Panc1 (cell line): Measurements from ENCODE around the gene ALDH4A1. TPM values are rescaled to one million over a fixed set of nuclear protein-coding genes. Genes with fewer than 3 reads are reported as not detected.
A peak's percentile ranks its signal among the peaks of the same experiment; 100 is the strongest.

ENCODE experiments used
- ATAC-seq: fragments of 200-7000 bp; cut with Tn5 transposase; 2 replicates; pipeline ENCODE4 v1.9.1; 2020; ENCODE audit warnings: mild to moderate bottlenecking, moderate library complexity
- BruUV-seq: library from RNA; stranded (reverse); fragments of 400-500 nt; replicated peaks from 2 replicates; lab custom pipeline; 2021; lab: Mats Ljungman, UMichigan
- CTCF ChIA-PET: fragments of 300-600 bp; sonication (Branson Sonifier 250); formaldehyde crosslinking; loops from one replicate; lab custom pipeline; 2022; ENCODE audit warnings: antibody characterized with exemption; lab: Charles Lee
- POLR2A ChIA-PET: fragments of 300-600 bp; sonication (Branson Sonifier 250); formaldehyde crosslinking; loops from one replicate; lab custom pipeline; 2022; ENCODE audit warnings: antibody characterized with exemption; lab: Charles Lee
- DNase-seq: peaks from one replicate; pipeline ENCODE4 v3.0.0-alpha.2; 2010; ENCODE audit warnings: low read depth, low spot score
- H3K27ac ChIP-seq: 2 replicates; pipeline ENCODE4 v1.5.1; 2011; ENCODE audit warnings: mild to moderate bottlenecking, low read length, inconsistent platforms
- H3K27me3 ChIP-seq: fragments of 200-500 bp; sonication (Bioruptor generic); 2 replicates; pipeline ENCODE4 v1.6.0; 2014; ENCODE audit warnings: low read length, inconsistent platforms; ENCODE audit not compliant: control insufficient read depth, insufficient read depth
- H3K36me3 ChIP-seq: fragments of 200-500 bp; sonication (Bioruptor generic); 2 replicates; pipeline ENCODE4 v1.5.1; 2014; ENCODE audit warnings: inconsistent platforms, mild to moderate bottlenecking, low read length, moderate library complexity; ENCODE audit not compliant: control insufficient read depth, insufficient read depth
- H3K4me1 ChIP-seq: 2 replicates; pipeline ENCODE4 v1.5.1; 2011; ENCODE audit warnings: inconsistent platforms, mild to moderate bottlenecking, low read length, moderate library complexity; ENCODE audit not compliant: control insufficient read depth, insufficient read depth
- H3K4me3 ChIP-seq, 2 experiments: 2 replicates each; pipeline ENCODE4 v1.5.1; 2011 to 2012; ENCODE audit warnings: low read depth in 2 of 2, low read length in 2 of 2, mild to moderate bottlenecking in 2 of 2, inconsistent platforms in 1 of 2, moderate library complexity in 1 of 2
- H3K9me3 ChIP-seq: fragments of 200-500 bp; sonication (Bioruptor generic); 2 replicates; pipeline ENCODE4 v1.5.1; 2014; ENCODE audit warnings: low read depth, mild to moderate bottlenecking, inconsistent platforms, low read length, moderate library complexity; ENCODE audit not compliant: control insufficient read depth, insufficient read depth
- CTCF ChIP-seq: fragments of 450-650 bp; IDR thresholded peaks from 2 replicates; pipeline ENCODE4 v1.5.1; 2017; ENCODE audit warnings: mild to moderate bottlenecking
- POLR2AphosphoS5 ChIP-seq: IDR thresholded peaks from 2 replicates; pipeline ENCODE4 v1.6.1; 2012; ENCODE audit warnings: mild to moderate bottlenecking, low read depth, low read length, moderate library complexity
- REST ChIP-seq, 2 experiments: IDR thresholded peaks; 2 replicates each; pipeline ENCODE4 v1.6.1; 2011 to 2012; ENCODE audit warnings: low read depth in 2 of 2, control low read depth in 1 of 2, low read length in 1 of 2, mild to moderate bottlenecking in 1 of 2, moderate library complexity in 1 of 2; ENCODE audit not compliant: insufficient read depth in 1 of 2
- SIN3A ChIP-seq: IDR thresholded peaks from 2 replicates; pipeline ENCODE4 v1.6.1; 2012; ENCODE audit warnings: low read depth, mild to moderate bottlenecking, low read length, moderate library complexity, borderline replicate concordance; ENCODE audit not compliant: insufficient read depth
- TCF7L2 ChIP-seq: IDR thresholded peaks from 2 replicates; pipeline ENCODE4 v1.6.1; 2011; ENCODE audit warnings: mild to moderate bottlenecking, low read depth, low read length, inconsistent platforms
- in situ Hi-C: cut with HindIII; loops from 2 replicates; pipeline ENCODE4 v1.10.0; 2016; ENCODE audit warnings: low sequenced_read_pairs, low pct_unique_long_range_greater_than_20kb
- intact Hi-C: fragments of 100-400 bp; cut with micrococcal nuclease; formaldehyde crosslinking; loops from one replicate; pipeline ENCODE4 v1.10.0; 2022; ENCODE audit not compliant: unreplicated experiment
- total RNA-seq: library from RNA; stranded (reverse); gene quantifications from one replicate; pipeline ENCODE4 v1.2.1, GENCODE V29; 2021; ENCODE audit not compliant: unreplicated experiment

The ALDH4A1 gene
- total RNA-seq, 1 experiment from 2014 or later: 21.7 TPM

- Histone ChIP-seq H3K27ac (peak overlapping the region; percentile 89), H3K9me3 (no peaks in the 10 kb centered on the region), H3K36me3 (no peaks in the 10 kb centered on the region), H3K4me3 (no peak overlapping the region), H3K27me3 (no peaks in the 10 kb centered on the region), H3K4me1 (peaks cover 88% of the 10 kb centered on the region)
- no TSS peak for BruUV-seq
- ATAC-seq (no peak), DNase-seq (no peak)
- POLR2A ChIA-PET: no interaction called here
- CTCF ChIA-PET: no interaction called here
- in situ Hi-C loops (no loop called here), intact Hi-C loops (no loop called here)
- TF ChIP-seq SIN3A: no peak
- TF ChIP-seq TCF7L2: no peak
- TF ChIP-seq POLR2AphosphoS5: no peak
- no peak for TF ChIP-seq REST (IDR thresholded peaks at IDR 0.05; ENCODE audit: insufficient read depth in 1 of 2, low read depth in 2 of 2, low read length in 1 of 2)
- no peak for TF ChIP-seq CTCF
Observed at GRCh38 chr1:18943914-18944572, 41.7 kb upstream of the ALDH4A1 start.

GRCh38 chr1:18943162-18943561 is 40.8 kb upstream of the ALDH4A1 start:
- ChIA-PET CTCF (no interaction called here), POLR2A (interaction anchor here (0.7 kb wide), 1 partner anchor 66 kb away, joined by 9 read pairs; no protein-coding TSS in a partner anchor)
- ATAC-seq (no peak), DNase-seq (no peak)
- Histone ChIP-seq H3K27ac (peak overlapping the region; percentile 26; the same call in 1 of the 2 replicates), H3K9me3 (no peaks in the 10 kb centered on the region), H3K27me3 (no peaks in the 10 kb centered on the region), H3K4me3 (no peak overlapping the region), H3K36me3 (no peaks in the 10 kb centered on the region), H3K4me1 (peaks cover 88% of the 10 kb centered on the region)
- no TSS peak for BruUV-seq
- in situ Hi-C loops (no loop called here), intact Hi-C loops (no loop called here)
- no peak for TF ChIP-seq CTCF
- TF ChIP-seq POLR2AphosphoS5: no peak
- TF ChIP-seq TCF7L2: no peak
- no peak for TF ChIP-seq SIN3A
- TF ChIP-seq REST (IDR thresholded peaks at IDR 0.05; ENCODE audit: insufficient read depth in 1 of 2, low read depth in 2 of 2, low read length in 1 of 2): no peak
